HG03571 (cell line): ENCODE results near the gene SEC61A2.
"Not testable (repeated sequence)": the region's sequence is repeated elsewhere in the genome, so short reads cannot be mapped to it uniquely, and the experiment has no call there.

Experiments used
- ATAC-seq: cut with Tn5 transposase; IDR thresholded peaks from one replicate; pipeline ENCODE4 v1.9.1; 2021; ENCODE audit not compliant: unreplicated experiment

Gene SEC61A2

GRCh38 chr10:12129222-12130111 is at the start of gene SEC61A2:
Gene SEC61A2 (plus strand): TSS chr10:12129677. CDS start chr10:12129788, 111 bp downstream.
- peak; percentile 84 for ATAC-seq

DNA sequence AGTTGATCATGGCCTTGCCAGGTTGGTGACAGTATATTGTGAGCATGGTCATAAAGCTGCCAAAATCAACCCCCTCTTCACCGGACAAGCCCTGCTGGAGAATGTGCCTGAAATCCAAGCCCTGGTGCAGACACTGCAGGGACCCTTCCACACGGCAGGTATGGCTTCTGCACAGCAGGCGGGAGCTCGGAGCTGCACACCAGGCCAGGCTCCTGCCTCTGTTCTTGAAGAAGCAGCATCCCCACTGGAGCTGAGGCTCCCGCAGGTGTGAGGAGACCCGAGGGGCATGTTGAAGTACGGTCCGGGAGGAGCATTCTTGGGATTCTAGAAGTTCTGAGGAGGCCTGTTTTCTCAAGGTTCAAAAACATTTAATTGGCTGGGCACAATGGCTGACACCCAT is 48.0 kb upstream of the SEC61A2 start:
- no peak for ATAC-seq

DNA sequence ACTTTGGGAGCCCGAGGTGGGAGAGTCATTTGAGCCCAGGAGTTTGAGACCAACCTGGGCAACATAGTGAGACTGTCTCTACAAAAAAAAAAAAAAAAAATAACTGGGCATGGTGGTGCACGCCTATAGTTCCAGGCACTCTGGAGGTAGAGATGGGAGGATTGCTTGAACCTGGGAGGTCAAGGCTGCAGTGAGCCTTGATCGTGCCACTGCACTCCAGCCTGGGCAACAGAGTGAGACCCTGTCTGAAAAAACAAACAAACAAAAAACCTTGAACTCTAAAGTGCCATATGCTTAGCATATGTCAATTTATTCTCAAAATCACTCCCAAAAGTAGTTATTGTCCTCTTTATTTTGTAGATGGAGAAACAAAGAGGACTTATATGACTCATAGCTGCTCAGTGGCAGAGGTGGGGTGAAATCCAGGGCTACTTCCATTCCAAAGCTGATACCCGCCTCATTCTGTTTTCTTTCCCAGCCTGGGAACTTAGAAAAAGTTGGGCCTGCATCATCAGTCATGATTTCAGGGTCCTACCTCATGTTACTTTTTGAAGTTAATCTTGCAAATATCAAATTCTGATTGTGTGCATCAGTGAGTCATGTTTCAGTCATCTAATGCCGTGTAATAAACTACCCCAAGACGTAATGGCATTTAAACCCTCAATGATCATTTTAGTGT is 47.5 kb upstream of the SEC61A2 start:
- no peak for ATAC-seq

GRCh38 chr10:12088919-12089318 is 40.6 kb upstream of the SEC61A2 start:
- no peak for ATAC-seq

- no peak for ATAC-seq
These were observed 38.1 kb upstream of the SEC61A2 start for GRCh38 chr10:12091421-12091820.

DNA sequence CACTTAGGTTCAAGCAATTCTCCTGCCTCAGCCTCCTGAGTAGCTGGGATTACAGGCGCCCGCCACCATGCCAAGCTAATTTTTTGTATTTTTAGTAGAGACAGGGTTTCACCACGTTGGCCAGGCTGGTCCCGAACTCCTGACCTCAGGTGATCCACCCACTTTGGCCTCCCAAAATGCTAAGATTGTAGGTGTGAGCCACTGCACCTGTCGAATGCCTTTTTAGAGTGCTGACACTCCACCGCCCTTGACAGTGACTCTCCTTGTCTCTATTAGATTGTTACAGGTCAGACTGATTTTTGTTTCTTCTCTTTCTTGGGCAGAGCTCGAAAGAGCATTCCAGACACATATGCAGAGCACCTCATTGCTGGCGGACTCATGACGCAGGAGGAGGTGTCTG is 32.1 kb upstream of the SEC61A2 start:
- not testable (repeated sequence) for ATAC-seq

DNA sequence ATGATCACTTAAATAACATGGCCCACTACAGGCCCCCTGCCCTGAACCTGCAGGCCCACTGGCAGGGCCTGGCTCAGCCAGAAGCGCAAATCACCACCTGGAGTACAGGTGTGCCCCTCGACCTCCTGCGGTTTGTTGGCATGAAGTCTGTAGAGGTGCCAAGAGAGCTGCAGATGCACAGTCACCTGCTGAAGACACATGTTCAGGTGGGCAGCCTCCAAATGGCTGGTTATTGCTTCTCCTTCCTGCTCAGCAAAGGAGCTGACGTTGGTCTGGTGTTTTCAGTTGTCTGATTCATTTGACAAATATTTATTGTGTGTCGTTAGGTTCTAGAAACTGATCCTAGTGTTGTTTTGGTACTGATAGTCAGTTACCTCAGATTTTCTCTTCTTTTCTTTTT is 31.7 kb upstream of the SEC61A2 start:
- no peak for ATAC-seq

GRCh38 chr10:12098966-12099365 is 30.5 kb upstream of the SEC61A2 start:
- no peak for ATAC-seq

DNA sequence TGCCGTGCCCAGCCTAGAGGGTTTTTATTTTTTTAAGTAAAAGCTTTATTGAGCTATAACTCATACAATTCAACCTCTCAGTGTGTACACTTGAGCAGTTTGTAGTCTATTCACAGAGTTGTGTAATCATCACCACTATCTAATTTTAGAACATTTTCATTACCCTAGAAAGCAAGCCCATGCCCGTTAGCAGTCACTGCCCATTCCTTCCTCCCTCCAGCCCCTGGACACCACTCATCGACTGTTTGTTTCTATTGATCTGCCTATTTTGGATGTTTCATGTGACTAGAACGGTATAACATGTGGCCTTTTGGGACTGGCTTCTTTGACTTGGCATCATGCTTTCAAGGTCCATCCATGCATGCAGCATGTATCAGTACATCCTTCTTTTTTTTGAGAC is 25.7 kb upstream of the SEC61A2 start:
- no peak for ATAC-seq

DNA sequence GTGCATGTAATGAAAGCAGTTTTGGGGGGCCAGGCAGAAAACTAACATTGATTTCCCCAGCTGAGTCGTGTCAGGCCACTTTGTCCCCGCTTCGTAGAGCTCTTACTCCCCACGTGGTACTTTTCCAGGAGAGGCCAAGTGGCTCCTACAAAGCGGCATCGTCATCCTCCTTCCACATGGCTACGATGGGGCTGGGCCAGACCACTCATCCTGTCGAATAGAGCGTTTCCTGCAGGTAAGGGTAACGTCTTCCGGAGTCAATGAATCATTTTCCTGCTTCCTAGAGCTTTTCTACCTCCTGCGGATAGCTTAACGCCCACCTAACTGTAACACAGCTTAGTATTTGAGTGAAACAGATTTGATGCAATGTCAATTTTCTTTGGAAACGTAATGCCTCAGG is 21.7 kb upstream of the SEC61A2 start:
- no peak for ATAC-seq

DNA sequence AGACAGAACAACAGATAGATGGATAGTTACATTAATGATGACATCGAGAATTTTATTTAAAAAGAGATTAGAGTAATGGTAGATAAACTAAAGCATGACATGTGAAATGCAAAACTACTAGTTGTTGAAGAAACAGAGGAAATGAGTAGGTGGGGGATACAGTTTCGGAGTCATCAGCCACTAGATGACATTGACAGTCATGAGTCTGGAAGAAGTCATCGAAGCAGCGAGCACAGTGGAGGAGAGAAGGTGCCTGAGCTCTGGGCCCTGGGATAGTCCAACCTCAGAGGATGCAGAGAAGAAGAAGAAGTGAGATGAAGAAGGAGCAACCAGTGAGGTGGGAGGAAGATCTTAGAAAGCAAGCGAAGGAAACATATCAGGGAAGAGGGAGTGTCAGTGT is 20.2 kb upstream of the SEC61A2 start:
- no peak for ATAC-seq

- ATAC-seq = no peak
These were observed 17.9 kb upstream of the SEC61A2 start for GRCh38 chr10:12111528-12111927.

DNA sequence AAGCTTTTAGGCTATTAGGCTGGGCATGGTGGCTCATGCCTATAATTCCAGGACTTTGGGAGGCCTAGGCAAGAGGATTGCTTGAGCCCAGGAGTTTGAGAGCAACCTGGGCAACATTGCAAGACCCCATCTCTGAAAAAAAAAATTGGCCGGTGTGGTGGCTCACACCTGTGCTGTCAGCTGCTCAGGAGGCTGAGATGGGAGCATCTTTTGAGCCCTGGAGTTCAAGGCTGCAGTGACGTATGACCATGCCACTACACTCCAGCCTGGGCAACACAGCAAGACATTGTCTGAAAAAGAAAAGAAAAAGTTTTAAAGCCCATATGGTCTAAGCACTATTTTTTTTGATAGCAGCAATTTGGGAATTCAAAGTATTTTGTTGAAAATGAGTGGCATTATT is 15.8 kb upstream of the SEC61A2 start:
- ATAC-seq = no peak

GRCh38 chr10:12121673-12122072 is 7.8 kb upstream of the SEC61A2 start:
- ATAC-seq = no peak

- no peak for ATAC-seq
These were observed 878 bp downstream of the SEC61A2 start for GRCh38 chr10:12130237-12130872.

- ATAC-seq = no peak
These were observed 6.2 kb downstream of the SEC61A2 start for GRCh38 chr10:12135631-12136030.

- no peak for ATAC-seq
These were observed 10.6 kb downstream of the SEC61A2 start for GRCh38 chr10:12140038-12140437.

DNA sequence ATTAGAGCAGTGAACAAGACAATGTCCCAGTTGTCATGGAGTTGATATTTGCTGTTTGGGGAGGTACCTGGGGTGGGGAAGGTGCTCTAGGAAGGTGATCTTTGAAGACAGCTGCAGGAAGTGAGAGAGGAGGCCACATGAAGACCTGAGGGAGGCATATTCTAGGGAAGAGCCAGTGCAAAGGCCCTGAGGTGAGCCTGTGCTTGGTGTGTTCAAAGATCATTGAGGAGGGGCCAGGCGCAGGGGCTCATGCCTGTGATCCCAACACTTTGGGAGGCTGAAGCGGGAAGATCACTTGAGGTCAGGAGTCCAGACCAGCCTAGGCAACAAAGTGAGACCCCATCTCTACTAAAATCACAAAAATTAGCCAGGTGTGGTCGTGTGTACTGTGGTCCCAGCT is 15.1 kb downstream of the SEC61A2 start:
- no peak for ATAC-seq

DNA sequence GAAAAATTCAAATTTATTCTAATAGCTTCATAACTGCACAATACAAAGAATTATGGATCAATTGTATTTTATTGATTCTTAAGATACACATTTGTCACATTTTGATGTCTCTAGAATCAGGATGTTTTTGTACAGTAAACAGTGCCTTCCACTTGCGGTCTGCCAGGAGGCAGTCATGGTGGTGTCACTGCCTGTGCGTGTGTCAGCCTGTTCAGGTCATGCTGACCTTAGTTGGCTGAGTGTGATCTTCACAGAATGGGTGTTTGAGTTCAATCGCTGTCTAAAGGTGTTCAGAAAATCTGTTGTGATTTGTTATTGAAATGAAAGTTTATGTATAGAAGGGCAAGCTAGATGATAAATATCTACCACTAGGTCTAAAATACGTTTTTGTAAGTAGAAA is 20.7 kb downstream of the SEC61A2 start:
- ATAC-seq = no peak

DNA sequence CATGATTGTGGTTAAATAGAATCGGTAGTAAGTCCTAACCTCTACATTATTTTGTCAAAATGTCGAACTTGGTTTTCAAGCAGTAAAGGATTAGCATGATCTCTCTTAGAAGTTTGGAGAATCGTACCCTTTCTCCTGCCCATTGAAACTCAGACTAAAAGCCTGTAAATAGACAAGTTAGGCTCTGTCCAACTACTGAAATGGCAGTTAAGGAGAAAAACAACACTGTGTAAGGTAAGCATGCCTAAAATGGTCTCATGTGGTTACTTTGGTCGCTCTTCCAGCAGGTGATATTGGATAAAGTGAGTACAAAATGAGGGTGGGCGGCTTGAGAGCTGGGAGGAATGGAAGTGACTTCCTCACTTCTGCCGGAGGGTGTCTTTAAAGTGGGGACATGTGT is 25.0 kb downstream of the SEC61A2 start:
- ATAC-seq = no peak

- no peak for ATAC-seq
These were observed 27.1 kb downstream of the SEC61A2 start for GRCh38 chr10:12156367-12157123.
